Spleen (tissue), 11 donors: ENCODE results near the gene SLC47A2. TPM values are rescaled to one million over a fixed set of nuclear protein-coding genes. Genes with fewer than 3 reads are reported as not detected.

Experiments
- DNase-seq: peaks from one replicate; pipeline ENCODE4 v3.0.0-alpha.2; 2020
- H3K27ac ChIP-seq, 8 donors: fragments of 200-600 bp; sonication (generic) in 7 of 8; 1 replicate in 4 of 8; 2 replicates in 4 of 8; pipeline versions ENCODE4 v1.5.0 to v1.8.0; 2016 to 2021; ENCODE audit warnings: inconsistent platforms in 4 of 8, mild to moderate bottlenecking in 4 of 8, moderate library complexity in 1 of 8
- H3K27me3 ChIP-seq, 7 donors: fragments of 200-600 bp; sonication (generic) in 6 of 7; replicated peaks in 1 of 7; 1 replicate in 4 of 7; 2 replicates in 3 of 7; pipeline versions ENCODE4 v1.5.0 to v1.8.0; 2016 to 2021; ENCODE audit warnings: inconsistent platforms in 3 of 7, mild to moderate bottlenecking in 1 of 7
- H3K36me3 ChIP-seq, 6 donors: fragments of 200-600 bp; sonication (generic) in 5 of 6; 1 replicate in 4 of 6; 2 replicates in 2 of 6; pipeline versions ENCODE4 v1.5.0 to v1.8.0; 2016 to 2021; ENCODE audit warnings: inconsistent platforms in 2 of 6
- H3K4me1 ChIP-seq, 6 donors: fragments of 200-600 bp; sonication (generic) in 5 of 6; 1 replicate in 3 of 6; 2 replicates in 3 of 6; pipeline versions ENCODE4 v1.5.0 to v1.8.0; 2016 to 2021; ENCODE audit warnings: inconsistent platforms in 3 of 6
- H3K4me3 ChIP-seq, 8 donors: fragments of 200-600 bp; sonication (generic) in 7 of 8; 1 replicate in 4 of 8; 2 replicates in 4 of 8; pipeline versions ENCODE4 v1.5.0 to v1.8.0; 2016 to 2021; ENCODE audit warnings: inconsistent platforms in 4 of 8, mild to moderate bottlenecking in 4 of 8, moderate library complexity in 2 of 8
- H3K9me3 ChIP-seq, 8 donors: fragments of 200-600 bp; sonication (generic) in 7 of 8; 1 replicate in 4 of 8; 2 replicates in 4 of 8; pipeline versions ENCODE4 v1.5.0 to v1.8.0; 2016 to 2021; ENCODE audit warnings: inconsistent platforms in 4 of 8
- POLR2A ChIP-seq, 3 donors: fragments of 450-650 bp; IDR thresholded peaks; one replicate each; pipeline ENCODE4 v1.5.1; 2017; ENCODE audit warnings: antibody characterized with exemption in 3 of 3, mild to moderate bottlenecking in 1 of 3
- POLR2AphosphoS5 ChIP-seq, 3 donors: sonication (generic); formaldehyde crosslinking; IDR thresholded peaks; one replicate each; pipeline ENCODE4 v1.5.1; 2017; ENCODE audit warnings: antibody characterized with exemption in 3 of 3
- WGBS, 5 donors: extraction: QIAGEN DNeasy Blood & Tissue Kit in 3 of 5; methylation state at CpG; one replicate each; pipeline versions ENCODE4 v1.1.5 to v1.1.7; 2013 to 2018; 5-methylcytosine and 5-hydroxymethylcytosine counted together
- intact Hi-C: fragments of 100-400 bp; cut with DNase I; formaldehyde crosslinking; loops from one replicate; pipeline ENCODE4 v1.15.0; 2023; ENCODE audit warnings: low total_unique reads
- polyA plus RNA-seq, 3 donors: library from polyadenylated mRNA; stranded (reverse); fragments of 200-250 nt; gene quantifications; one replicate each; pipeline ENCODE4 v1.2.1, GENCODE V29; 2013
- total RNA-seq, 7 donors: library from RNA; depleted of rRNA in 3 of 7; stranded (reverse); fragments of >200 nt in 3 of 7; fragmentation: NEBNext Ultra II Directional in 4 of 7; extraction: Animal tissue kit (Norgen Biotek cat#: 25700) in 4 of 7; gene quantifications; one replicate each; pipeline versions ENCODE4 v1.1.0 to v1.2.1, GENCODE V29; 2016 to 2021
- TF ChIP-seq, protein P1 (sequence below), 11 experiments: fragments of 200-600 bp in 7 of 11; fragments of 450-650 bp in 4 of 11; sonication (generic) in 4 of 11; IDR thresholded peaks in 8 of 11; conservative IDR thresholded peaks in 3 of 11; 1 replicate in 7 of 11; 2 replicates in 4 of 11; pipeline versions ENCODE4 v1.4.0 to v1.8.0; 2016 to 2021; ENCODE audit warnings: antibody characterized with exemption in 11 of 11, inconsistent platforms in 4 of 11, mild to moderate bottlenecking in 1 of 11
- donor health status: healthy with polysubstance abuse.
- donor health status: DM: no; HTN: no; CAD: no; lungs with moderate emphysema.
- donor health status: DM: no; HTN: no; CAD: no.
- donor health status: Bipolar disorder and iron deficiency.
- donor health status: healthy.
- donor health status: DM: no; HTN: no; CAD: no.
- donor health status: DM: yes; HTN: yes; CAD: no.

Gene SLC47A2
- total and polyA plus RNA-seq, 10 donors: 0.03 TPM; not detected in 9

DNA sequence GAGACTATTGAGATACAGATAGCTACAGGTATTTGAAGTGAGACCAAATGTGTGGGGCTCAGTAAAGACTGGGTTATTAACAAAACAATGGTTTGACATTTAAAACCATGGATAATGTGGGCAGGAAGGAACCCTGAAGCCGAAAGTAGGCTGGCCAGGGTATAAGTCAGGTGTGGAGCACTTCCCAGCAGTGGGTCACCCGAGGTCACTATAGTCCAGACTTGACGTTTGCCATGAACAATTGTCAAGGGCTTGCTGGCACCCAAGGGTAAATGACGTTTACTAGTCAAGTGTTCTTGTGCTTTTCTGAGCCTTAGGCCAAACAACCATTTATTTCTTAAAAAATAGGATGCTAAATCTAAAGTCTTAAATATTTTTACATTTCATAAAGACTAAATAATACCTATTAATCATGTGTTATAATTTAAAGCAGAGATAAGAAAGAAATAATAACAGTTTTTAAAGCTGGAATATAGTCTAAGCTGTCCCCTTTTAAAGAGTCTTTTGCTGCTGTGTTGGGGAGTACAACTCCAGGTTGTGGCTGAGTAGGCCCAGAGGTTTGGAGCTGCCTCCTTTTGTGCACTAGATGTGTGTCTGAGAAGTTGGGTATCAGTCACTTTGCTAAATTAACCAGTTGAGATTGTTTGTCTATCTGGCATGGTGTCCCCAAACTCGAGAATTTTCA is 52.1 kb downstream of the SLC47A2 start:
- H3K27me3 ChIP-seq: no peaks in the 10 kb centered on the region
- no peak for DNase-seq
- H3K4me1 ChIP-seq: no peaks in the 10 kb centered on the region
- intact Hi-C loops: no loop called here
- no peaks in the 10 kb centered on the region for H3K9me3 ChIP-seq
- no peak overlapping the region for H3K27ac ChIP-seq
- no peak overlapping the region for H3K4me3 ChIP-seq
- H3K36me3 ChIP-seq: peaks cover 0 to 94% (median 35%) of the 10 kb centered on the region in 6 donors
- TF ChIP-seq POLR2A (IDR thresholded peaks at IDR 0.05) (no peak), POLR2AphosphoS5 (IDR thresholded peaks at IDR 0.05) (no peak)
- TF ChIP-seq, protein P1, sequence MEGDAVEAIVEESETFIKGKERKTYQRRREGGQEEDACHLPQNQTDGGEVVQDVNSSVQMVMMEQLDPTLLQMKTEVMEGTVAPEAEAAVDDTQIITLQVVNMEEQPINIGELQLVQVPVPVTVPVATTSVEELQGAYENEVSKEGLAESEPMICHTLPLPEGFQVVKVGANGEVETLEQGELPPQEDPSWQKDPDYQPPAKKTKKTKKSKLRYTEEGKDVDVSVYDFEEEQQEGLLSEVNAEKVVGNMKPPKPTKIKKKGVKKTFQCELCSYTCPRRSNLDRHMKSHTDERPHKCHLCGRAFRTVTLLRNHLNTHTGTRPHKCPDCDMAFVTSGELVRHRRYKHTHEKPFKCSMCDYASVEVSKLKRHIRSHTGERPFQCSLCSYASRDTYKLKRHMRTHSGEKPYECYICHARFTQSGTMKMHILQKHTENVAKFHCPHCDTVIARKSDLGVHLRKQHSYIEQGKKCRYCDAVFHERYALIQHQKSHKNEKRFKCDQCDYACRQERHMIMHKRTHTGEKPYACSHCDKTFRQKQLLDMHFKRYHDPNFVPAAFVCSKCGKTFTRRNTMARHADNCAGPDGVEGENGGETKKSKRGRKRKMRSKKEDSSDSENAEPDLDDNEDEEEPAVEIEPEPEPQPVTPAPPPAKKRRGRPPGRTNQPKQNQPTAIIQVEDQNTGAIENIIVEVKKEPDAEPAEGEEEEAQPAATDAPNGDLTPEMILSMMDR (IDR thresholded peaks at IDR 0.05 in 8 of 11, conservative IDR thresholded peaks at IDR 0.05 in 3 of 11): no peak
- WGBS, 5 donors: 72 to 89% (median 83%) methylated on average over 5 of the region's 5 CpGs

DNA sequence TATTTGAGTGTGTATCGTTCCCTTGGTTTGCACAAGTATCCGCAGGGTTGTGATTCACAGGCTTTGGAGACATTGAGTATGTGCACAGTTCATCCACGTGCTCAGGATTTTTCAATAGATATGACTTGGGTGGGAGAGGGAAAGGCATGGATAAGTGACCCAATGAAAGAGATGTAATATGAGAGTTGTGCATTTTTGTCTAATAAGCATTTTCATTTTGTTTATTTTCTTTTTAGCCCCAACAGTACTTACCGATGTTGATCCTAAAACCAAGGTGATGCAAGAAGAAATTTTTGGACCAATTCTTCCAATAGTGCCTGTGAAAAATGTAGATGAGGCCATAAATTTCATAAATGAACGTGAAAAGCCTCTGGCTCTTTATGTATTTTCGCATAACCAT is 53.3 kb downstream of the SLC47A2 start:
- H3K4me1 ChIP-seq: no peaks in the 10 kb centered on the region
- no peaks in the 10 kb centered on the region for H3K9me3 ChIP-seq
- H3K27ac ChIP-seq: no peak overlapping the region
- peaks cover 0 to 97% (median 38%) of the 10 kb centered on the region in 6 donors for H3K36me3 ChIP-seq
- no peak for TF ChIP-seq POLR2AphosphoS5 (IDR thresholded peaks at IDR 0.05)
- TF ChIP-seq POLR2A (IDR thresholded peaks at IDR 0.05): no peak
- TF ChIP-seq, protein P1 (IDR thresholded peaks at IDR 0.05 in 8 of 11, conservative IDR thresholded peaks at IDR 0.05 in 3 of 11): no peak
- no peaks in the 10 kb centered on the region for H3K27me3 ChIP-seq
- intact Hi-C loops: no loop called here
- no peak for DNase-seq
- no peak overlapping the region for H3K4me3 ChIP-seq
- 93 to 98% (median 95%) methylated on average over 6 of the region's 6 CpGs for WGBS, 5 donors

DNA sequence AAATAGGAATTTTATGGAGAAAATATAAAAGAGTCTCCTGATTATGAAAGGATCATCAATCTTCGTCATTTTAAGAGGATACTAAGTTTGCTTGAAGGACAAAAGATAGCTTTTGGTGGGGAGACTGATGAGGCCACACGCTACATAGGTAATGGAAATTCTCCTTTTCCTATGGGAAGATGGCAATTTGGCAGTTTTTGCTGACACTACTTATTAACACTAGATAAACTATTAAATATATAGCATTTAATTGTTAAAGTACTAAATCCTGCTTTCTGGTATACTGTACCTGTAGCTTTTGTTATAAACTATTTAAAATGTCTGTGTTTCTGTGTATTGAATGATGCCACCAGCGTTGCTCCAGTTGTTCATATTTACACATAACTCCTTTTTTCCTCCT is 55.3 kb downstream of the SLC47A2 start:
- Histone ChIP-seq H3K27ac (no peak overlapping the region), H3K9me3 (no peaks in the 10 kb centered on the region), H3K27me3 (no peaks in the 10 kb centered on the region), H3K4me3 (no peak overlapping the region), H3K4me1 (peaks cover 0 to 13% (median 6%) of the 10 kb centered on the region in 6 donors), H3K36me3 (peaks cover 0 to 100% (median 46%) of the 10 kb centered on the region in 6 donors)
- WGBS, 5 donors: 86 to 98% (median 97%) methylated on average over 3 of the region's 3 CpGs
- no peak for DNase-seq
- TF ChIP-seq POLR2A (IDR thresholded peaks at IDR 0.05) (no peak), POLR2AphosphoS5 (IDR thresholded peaks at IDR 0.05) (no peak)
- TF ChIP-seq, protein P1 (IDR thresholded peaks at IDR 0.05 in 8 of 11, conservative IDR thresholded peaks at IDR 0.05 in 3 of 11): no peak
- intact Hi-C loops: no loop called here

DNA sequence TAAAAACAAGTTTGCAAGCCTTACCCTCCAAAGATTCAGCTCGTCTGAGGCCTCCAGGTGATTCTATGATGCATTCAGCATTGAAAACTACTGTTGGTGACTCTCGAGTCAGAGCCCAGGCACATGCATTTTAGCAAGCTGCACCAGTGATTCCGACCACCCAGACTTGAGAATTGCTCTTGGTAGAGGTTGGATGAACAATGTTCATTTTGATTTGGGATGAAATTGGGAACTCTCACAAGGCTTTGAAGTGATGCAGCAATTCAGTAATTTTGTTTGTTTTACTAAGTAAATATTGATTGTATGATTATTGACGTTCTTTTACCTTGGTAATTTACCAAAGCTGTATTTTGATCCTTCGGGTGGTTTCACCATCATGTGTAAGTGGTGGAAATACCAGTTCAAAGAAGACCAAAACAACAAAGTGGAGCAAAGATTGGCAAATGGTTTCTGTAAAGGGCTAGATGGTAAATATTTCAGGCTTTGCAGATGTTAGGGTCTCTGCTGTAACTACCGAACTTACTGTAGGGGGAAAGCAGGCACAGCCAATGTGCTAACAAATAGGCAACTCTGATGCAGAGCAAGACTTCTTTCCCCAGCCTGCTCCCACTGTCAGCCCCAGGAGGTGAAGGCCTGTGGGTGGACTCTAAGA is 56.0 kb downstream of the SLC47A2 start:
- H3K4me1 ChIP-seq: peaks cover 0 to 21% (median 8%) of the 10 kb centered on the region in 6 donors
- intact Hi-C loops: no loop called here
- no peaks in the 10 kb centered on the region for H3K27me3 ChIP-seq
- peaks cover 0 to 100% (median 46%) of the 10 kb centered on the region in 6 donors for H3K36me3 ChIP-seq
- TF ChIP-seq, protein P1 (IDR thresholded peaks at IDR 0.05 in 8 of 11, conservative IDR thresholded peaks at IDR 0.05 in 3 of 11): no peak
- TF ChIP-seq POLR2A (IDR thresholded peaks at IDR 0.05) (no peak), POLR2AphosphoS5 (IDR thresholded peaks at IDR 0.05) (no peak)
- WGBS, 5 donors: 92 to 96% (median 96%) methylated on average over 6 of the region's 6 CpGs
- H3K27ac ChIP-seq: no peak overlapping the region
- DNase-seq: no peak
- no peak overlapping the region for H3K4me3 ChIP-seq
- no peaks in the 10 kb centered on the region for H3K9me3 ChIP-seq
